ENCODE measurements around the gene RGL4.
"Not testable (repeated sequence)": the region's sequence is repeated elsewhere in the genome, so short reads cannot be mapped to it uniquely, and the experiment has no call there.

RGL4 gene

GRCh38 chr22:23690713-23691112 is at the start of gene RGL4:
Gene RGL4, plus strand, starts transcription at chr22:23691013. Its CDS starts 1,018 bp downstream, at chr22:23692031.
- no peak for DNase-seq (ENCODE audit: low read depth in 2 of 2)

DNA sequence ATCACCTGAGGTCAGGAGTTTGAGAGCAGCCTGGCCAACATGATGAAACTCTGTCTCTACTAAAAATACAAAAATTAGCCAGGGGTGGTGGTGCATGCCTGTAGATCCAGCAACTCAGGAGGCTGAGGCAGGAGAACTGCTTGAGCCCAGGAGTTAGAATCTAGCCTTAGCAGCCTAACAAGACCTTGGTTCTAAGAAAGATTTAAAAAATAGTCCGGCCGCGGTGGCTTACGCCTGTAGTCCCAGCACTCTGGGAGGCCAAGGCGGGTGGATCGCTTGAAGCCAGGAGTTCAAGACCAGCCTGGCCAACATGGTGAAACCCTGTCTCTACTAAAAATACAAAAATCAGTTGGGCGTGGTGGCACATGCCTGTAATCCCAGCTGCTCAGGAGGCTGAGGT is 44.3 kb upstream of the RGL4 start:
- not testable (repeated sequence) for DNase-seq (ENCODE audit: low read depth in 2 of 2)

DNA sequence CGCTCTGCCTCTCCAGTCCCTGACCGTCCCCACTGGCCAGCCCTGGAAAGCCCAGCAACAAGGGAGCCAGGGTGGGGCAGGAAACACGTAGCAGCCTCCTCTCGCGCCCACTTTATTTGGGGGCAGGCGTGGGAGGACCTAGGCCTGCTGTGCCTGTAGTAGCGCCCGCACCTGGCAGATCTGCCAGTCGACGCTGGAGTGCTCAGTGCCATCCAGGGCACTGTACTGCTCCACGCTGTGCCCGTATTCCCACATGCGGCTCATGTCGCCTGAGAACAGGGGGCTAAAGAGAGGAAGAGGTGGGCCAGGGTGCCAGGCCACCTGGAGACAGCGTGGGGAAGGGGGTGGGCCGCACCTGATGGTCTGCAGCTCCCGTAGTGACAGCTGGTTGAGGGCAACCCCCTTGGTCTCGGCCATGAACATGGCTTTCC is 41.7 kb upstream of the RGL4 start:
- no peak for DNase-seq (ENCODE audit: low read depth in 2 of 2)

- no peak for DNase-seq (ENCODE audit: low read depth in 2 of 2)
Measured at GRCh38 chr22:23651676-23652075, 39.1 kb upstream of the RGL4 start.

GRCh38 chr22:23652286-23652685 is 38.5 kb upstream of the RGL4 start:
- DNase-seq (ENCODE audit: low read depth in 2 of 2), result no peak

GRCh38 chr22:23652711-23653110 is 38.1 kb upstream of the RGL4 start:
- no peak for DNase-seq (ENCODE audit: low read depth in 2 of 2)

- no peak for DNase-seq (ENCODE audit: low read depth in 2 of 2)
Measured at GRCh38 chr22:23655891-23656475, 34.8 kb upstream of the RGL4 start.

DNA sequence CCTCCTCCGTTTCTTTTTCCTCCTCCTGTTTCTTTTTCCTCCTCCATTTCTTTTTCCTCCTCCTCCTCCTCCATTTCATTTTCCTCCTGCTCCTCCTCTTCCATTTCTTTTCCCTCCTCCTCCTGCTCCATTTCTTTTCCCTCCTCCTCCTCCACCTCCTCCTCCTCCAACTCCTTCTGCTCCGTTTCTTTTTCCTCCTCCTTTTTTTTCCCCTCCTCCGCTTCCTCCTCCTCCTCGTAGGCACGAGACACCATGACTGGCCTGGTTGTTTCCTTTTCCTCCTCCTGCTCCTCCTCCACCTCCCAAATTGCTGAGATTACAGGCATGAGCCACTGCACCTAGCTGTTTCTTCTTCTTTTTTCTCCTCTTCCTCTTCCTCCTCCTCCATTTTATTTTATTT is 33.1 kb upstream of the RGL4 start:
- DNase-seq (ENCODE audit: low read depth in 2 of 2), result no peak

- not testable (repeated sequence) for DNase-seq (ENCODE audit: low read depth in 2 of 2)
Measured at GRCh38 chr22:23660381-23660780, 30.4 kb upstream of the RGL4 start.

DNA sequence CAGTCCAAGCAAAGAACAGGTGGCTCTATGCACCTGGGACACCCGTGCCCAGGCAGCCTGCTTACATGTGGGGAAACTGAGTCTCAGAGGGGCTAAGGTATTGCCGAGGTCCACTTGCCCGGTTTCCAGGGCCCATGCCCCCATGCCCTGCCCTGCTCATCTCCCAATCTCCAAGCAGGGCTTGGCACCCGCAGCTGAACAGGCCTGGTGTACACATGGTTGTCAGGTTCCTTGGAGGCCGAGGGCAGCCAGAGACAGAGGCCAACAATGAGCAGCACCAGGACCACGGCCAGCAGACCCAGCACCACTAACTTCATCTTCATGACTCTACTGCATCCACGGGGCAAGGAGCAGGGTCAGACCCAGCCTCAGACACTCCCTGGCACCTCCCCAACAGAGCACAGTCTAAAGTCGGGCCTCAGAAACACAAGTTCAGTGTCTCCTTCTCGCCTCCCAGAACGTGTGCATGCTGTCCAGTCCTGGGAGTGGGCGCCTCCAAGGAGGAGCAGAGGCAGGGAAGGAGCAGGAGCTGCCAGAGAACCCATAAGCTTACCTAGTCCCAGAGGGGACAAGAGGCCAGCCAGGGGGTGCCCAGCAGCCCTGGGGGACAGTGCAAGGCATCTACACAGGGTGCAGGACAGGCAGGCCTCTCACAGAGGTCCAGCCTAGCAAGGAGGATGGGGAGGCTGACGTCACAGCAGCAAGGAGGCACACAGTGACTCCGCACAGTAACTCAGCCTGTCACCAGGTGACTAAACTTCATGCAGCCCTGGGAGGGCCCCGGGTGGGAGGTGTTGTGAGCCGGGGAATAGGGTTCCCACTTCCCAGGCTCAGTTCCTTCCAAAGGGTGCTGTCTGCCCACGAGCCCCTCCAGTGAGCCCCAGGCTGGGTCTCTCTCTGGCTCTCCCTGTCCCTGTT is 20.2 kb upstream of the RGL4 start:
- DNase-seq (ENCODE audit: low read depth in 2 of 2), result no peak

DNA sequence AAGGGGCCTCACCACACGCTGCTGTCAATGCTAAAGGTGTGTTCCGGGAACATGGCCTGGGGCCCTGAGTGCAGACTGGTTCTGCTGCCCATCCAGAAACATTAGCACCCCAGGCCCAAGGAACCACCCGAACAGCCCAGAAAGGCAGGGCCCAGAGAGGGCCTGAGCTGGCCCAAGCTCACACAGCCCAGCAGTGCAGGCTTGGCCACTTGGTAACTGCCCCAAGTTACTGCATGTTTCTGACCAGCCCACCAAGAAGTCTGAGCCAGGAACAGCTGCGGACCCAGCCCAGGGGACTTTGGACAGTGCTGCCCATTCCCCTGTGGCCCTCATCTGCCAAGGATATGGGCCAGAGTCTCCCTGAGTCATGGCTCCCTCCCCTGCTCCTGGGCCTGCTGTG is 19.4 kb upstream of the RGL4 start:
- not testable (repeated sequence) for DNase-seq (ENCODE audit: low read depth in 2 of 2)

DNA sequence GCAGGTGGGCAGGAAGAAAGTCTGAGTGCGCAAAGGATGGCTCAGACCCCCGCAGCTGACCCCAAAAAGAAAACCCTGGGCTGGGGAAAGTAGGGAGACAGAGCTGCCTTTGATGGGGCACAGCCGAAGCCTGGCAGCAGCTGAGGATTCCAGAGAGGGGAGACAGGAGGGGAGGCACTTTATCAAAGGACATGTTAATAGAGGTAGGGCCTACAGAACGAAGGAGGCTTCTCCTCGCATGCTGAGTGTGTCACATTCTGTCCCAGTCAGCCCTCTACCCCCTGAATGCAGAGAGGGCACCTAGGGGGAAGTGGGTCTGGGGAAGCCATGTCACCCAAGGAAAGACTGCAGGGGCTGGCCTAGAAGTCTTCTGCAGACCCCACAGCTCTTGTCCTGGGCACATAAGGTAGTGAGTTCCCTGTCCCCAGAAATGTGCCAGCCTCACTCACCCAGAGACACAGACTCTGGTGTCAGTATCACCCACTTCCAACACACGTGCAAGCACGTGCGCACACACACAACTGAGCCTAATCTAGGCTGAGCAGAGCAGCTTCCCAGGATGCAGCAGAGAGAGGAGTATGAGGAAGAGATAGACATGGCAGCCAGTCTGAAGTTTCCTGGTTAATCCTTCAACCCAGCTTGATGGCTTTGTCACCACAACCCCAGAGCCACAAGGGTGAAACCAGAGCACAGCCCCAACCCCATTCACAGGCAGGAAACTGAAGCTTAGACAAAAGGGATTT is 18.3 kb upstream of the RGL4 start:
- DNase-seq (ENCODE audit: low read depth in 2 of 2), result not testable (repeated sequence)

- no peak for DNase-seq (ENCODE audit: low read depth in 2 of 2)
Measured at GRCh38 chr22:23673050-23673620, 17.7 kb upstream of the RGL4 start.

- DNase-seq (ENCODE audit: low read depth in 2 of 2), result no peak
Measured at GRCh38 chr22:23673826-23674690, 16.8 kb upstream of the RGL4 start.

DNA sequence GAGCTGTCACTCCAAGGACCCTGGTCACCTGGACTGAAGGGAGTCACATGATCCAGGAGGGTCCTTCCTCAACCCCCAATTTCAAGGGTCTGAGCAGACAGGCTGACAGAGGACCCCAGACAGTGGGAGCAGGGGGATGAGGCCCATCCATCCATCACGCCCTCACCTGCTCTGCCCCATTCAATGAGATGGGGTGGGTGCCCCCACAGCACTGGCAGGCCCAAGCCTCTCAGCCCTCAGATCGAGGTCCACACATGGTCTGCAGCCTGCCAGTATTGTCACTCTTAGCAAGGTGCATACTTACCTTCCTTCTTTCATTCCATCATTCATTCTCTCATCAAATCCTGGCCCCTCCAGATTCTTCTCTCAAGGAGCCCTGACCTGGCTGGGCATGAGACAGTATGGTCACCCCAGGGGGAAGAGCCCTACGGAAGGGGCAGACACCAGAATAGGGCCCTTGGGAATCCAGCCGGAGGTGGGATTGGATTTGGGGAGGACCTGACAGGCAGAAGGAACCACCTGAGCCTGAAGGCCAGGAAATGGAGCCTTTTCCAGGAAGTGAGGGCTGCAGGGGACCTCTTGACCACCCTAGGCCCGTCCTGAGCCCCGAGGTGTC is 15.8 kb upstream of the RGL4 start:
- DNase-seq (ENCODE audit: low read depth in 2 of 2), result not testable (repeated sequence)

DNA sequence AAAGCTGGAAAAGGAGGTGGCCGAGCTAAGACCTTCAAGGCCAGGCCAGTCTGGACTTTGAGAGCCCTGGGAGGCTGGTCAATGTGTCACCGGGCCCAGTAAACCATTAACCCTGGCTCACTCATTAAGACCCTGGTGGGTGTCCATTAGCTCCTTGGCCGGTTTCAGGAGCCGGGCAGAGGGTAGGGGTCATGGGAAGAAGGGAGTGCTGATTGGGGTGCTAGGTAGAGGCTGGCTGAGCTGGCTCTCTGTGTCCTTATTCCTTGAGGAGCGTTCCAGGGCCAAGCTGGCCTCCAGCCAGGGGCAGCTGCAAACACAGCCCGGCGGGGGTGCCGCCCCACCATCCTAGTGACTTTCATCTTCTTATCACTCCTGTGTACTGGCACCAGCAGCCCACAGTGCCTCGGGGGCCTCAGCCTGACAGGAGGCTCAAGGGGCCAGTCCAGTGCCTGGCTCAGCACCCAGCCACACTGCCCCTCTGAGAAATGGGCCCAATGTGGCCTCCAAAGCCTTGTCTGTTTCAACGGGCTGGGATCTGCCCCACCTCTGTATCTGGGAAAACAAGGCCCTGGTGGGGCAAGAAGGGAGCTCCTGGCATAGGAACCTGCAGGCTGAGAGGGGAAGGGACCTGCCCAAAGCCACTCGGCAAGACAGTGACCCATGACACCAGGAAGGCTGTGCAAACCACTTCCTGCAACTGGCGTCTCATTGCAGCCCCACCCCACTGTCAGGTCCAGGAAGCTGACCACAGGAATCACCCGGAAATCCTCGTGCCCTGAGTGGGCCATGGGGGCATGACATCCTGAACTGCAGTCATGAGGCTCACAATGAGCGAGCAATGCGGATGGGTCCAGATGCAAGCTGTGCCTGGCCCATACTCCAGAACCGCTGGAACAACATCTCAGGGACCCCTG is 15.1 kb upstream of the RGL4 start:
- DNase-seq (ENCODE audit: low read depth in 2 of 2), result no peak

GRCh38 chr22:23676841-23677700 is 13.7 kb upstream of the RGL4 start:
- not testable (repeated sequence) for DNase-seq (ENCODE audit: low read depth in 2 of 2)

- DNase-seq (ENCODE audit: low read depth in 2 of 2), result no peak
Measured at GRCh38 chr22:23677701-23677995, 13.2 kb upstream of the RGL4 start.

DNA sequence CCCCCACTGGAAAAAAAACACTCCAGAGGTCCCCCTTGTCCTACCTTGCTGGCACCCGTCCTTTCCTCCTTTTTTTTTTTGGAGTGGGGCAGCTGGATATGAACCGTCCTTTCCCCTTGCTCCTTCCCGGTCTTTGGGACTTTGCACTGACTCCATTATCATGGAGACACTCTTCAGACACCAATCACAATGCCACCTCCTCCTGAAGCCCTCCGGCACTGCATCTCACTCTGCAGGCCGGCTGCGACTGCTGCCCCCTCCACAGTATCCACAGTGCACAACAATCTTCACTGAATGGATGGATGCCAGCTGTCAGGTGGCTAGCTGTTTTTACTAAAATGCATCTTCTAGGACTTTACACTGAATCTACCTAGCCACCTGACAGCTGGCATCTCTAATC is 12.7 kb upstream of the RGL4 start:
- no peak for DNase-seq (ENCODE audit: low read depth in 2 of 2)
